BJ (cell line): ENCODE measurements around the gene GOPC. TPM values are rescaled to one million over a fixed set of nuclear protein-coding genes. Genes with fewer than 3 reads are reported as not detected.
A peak's percentile ranks its signal among the peaks of the same experiment; 100 is the strongest.

Experiments used
- CTCF ChIA-PET: fragments of 350-600 bp; formaldehyde crosslinking; extraction: SDS; loops from one replicate; lab custom pipeline; 2021; ENCODE audit warnings: antibody characterized with exemption, inconsistent platforms; lab: Yijun Ruan, JAX
- POLR2A ChIA-PET: fragments of 300-600 bp; sonication (Branson Sonifier 250); formaldehyde crosslinking; extraction: SDS; loops from one replicate; lab custom pipeline; 2021; ENCODE audit warnings: antibody characterized with exemption; lab: Charles Lee
- DNase-seq: peaks from one replicate; pipeline ENCODE4 v3.0.0-alpha.2; 2011; ENCODE audit warnings: low read depth
- H3K27me3 ChIP-seq: 2 replicates; pipeline ENCODE4 v1.6.0; 2011; ENCODE audit warnings: low read length; ENCODE audit not compliant: control insufficient read depth, insufficient read depth
- H3K36me3 ChIP-seq: 2 replicates; pipeline ENCODE4 v1.5.1; 2011; ENCODE audit warnings: low read length; ENCODE audit not compliant: control insufficient read depth, insufficient read depth
- H3K4me3 ChIP-seq: 2 replicates; pipeline ENCODE4 v1.5.1; 2011; ENCODE audit warnings: low read depth, mild to moderate bottlenecking, control low read depth, low read length
- CTCF ChIP-seq: IDR thresholded peaks from 2 replicates; pipeline ENCODE4 v1.5.1; 2011; ENCODE audit warnings: low read depth, mild to moderate bottlenecking, control low read depth, inconsistent platforms, low read length, moderate library complexity; ENCODE audit not compliant: insufficient read depth
- polyA plus RNA-seq: library from polyadenylated mRNA; depleted of rRNA; stranded (reverse); fragments of >200 nt; gene quantifications from 2 replicates; pipeline ENCODE4 v1.2.3, GENCODE V29; 2011

The GOPC gene
- polyA plus RNA-seq, 1 experiment, result 26.9 TPM

- peaks cover 1% of the 10 kb centered on the region; the same call in 1 of the 2 replicates for H3K27me3 ChIP-seq
- peak overlapping the region; percentile 87 for H3K4me3 ChIP-seq
- no peak for TF ChIP-seq CTCF
- H3K36me3 ChIP-seq, result peaks cover 2% of the 10 kb centered on the region; the same call in 1 of the 2 replicates
- CTCF ChIA-PET, result interaction anchor here (0.6 to 8.4 kb wide), 12 partner anchors 20 to 1508 kb away, joined by 3 to 110 read pairs (median 4); no protein-coding TSS in a partner anchor
- DNase-seq, result no peak
- POLR2A ChIA-PET, result interaction anchor here (1.1 kb wide), 1 partner anchor 154 kb away, joined by 4 read pairs; no protein-coding TSS in a partner anchor
Observed at GRCh38 chr6:117602899-117603588, 733 bp upstream of the GOPC start.

GRCh38 chr6:117601811-117602150 lies 530 bp downstream of the GOPC start:
- ChIA-PET CTCF (interaction anchor here (1.0 to 8.4 kb wide), 5 partner anchors 18 to 255 kb away, joined by 3 to 110 read pairs (median 5); no protein-coding TSS in a partner anchor), POLR2A (interaction anchor here (0.6 to 1.1 kb wide), 3 partner anchors 153 to 196 kb away, joined by 4 read pairs; no protein-coding TSS in a partner anchor)
- Histone ChIP-seq H3K4me3 (peak overlapping the region; percentile 87), H3K27me3 (no peaks in the 10 kb centered on the region), H3K36me3 (peaks cover 2% of the 10 kb centered on the region; the same call in 1 of the 2 replicates)
- no peak for TF ChIP-seq CTCF
- no peak for DNase-seq

GRCh38 chr6:117600008-117600743 lies 2.1 kb downstream of the GOPC start:
- ChIA-PET POLR2A (no interaction called here), CTCF (interaction anchor here (1.2 to 8.4 kb wide), 2 partner anchors 27 to 151 kb away, joined by 3 to 110 read pairs; no protein-coding TSS in a partner anchor)
- no peak for TF ChIP-seq CTCF
- no peaks in the 10 kb centered on the region for H3K27me3 ChIP-seq
- DNase-seq, result no peak
- peak overlapping the region; percentile 87 for H3K4me3 ChIP-seq
- peaks cover 2% of the 10 kb centered on the region; the same call in 1 of the 2 replicates for H3K36me3 ChIP-seq

- no peak overlapping the region for H3K4me3 ChIP-seq
- H3K36me3 ChIP-seq, result peaks cover 2% of the 10 kb centered on the region; the same call in 1 of the 2 replicates
- ChIA-PET CTCF (interaction anchor here (0.7 to 1.8 kb wide), 5 partner anchors 9 to 148 kb away, joined by 3 to 6 read pairs (median 4); no protein-coding TSS in a partner anchor), POLR2A (no interaction called here)
- TF ChIP-seq CTCF, result no peak
- no peak for DNase-seq
- H3K27me3 ChIP-seq, result no peaks in the 10 kb centered on the region
Observed at GRCh38 chr6:117597755-117598154, 4.6 kb downstream of the GOPC start.
